Spleen (tissue), 7 donors: ENCODE results near the gene DAPK1.

Experiments
- CTCF ChIP-seq, 11 experiments: fragments of 200-600 bp in 7 of 11; fragments of 450-650 bp in 4 of 11; sonication (generic) in 4 of 11; IDR thresholded peaks in 8 of 11; conservative IDR thresholded peaks in 3 of 11; 1 replicate in 7 of 11; 2 replicates in 4 of 11; pipeline versions ENCODE4 v1.4.0 to v1.8.0; 2016 to 2021; ENCODE audit warnings: antibody characterized with exemption in 11 of 11, inconsistent platforms in 4 of 11, mild to moderate bottlenecking in 1 of 11
- POLR2A ChIP-seq, 3 donors: fragments of 450-650 bp; IDR thresholded peaks; one replicate each; pipeline ENCODE4 v1.5.1; 2017; ENCODE audit warnings: antibody characterized with exemption in 3 of 3, mild to moderate bottlenecking in 1 of 3
- POLR2AphosphoS5 ChIP-seq, 3 donors: sonication (generic); formaldehyde crosslinking; IDR thresholded peaks; one replicate each; pipeline ENCODE4 v1.5.1; 2017; ENCODE audit warnings: antibody characterized with exemption in 3 of 3
- donor health status: DM: no; HTN: no; CAD: no; lungs with moderate emphysema.
- donor health status: DM: no; HTN: no; CAD: no.
- donor health status: DM: no; HTN: no; CAD: no.

DNA sequence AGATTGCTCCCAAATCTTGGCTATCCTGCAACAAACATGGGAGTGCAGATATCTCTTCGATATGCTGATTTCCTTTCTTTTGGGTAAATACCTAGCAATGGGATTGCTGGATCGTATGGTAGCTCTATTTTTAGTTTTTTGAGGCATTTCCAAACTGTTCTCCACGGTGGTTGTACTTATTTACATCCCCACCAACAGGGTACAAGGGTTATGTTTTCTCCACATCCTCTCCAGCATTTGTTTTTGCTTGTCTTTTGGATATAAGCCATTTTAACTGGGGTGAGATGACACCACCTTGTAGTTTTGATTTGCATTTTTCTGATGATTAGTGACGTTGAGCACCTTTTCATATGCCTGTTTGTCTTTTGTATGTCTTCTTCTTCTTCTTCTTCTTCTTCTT is 248.5 kb downstream of the DAPK1 start:
- TF ChIP-seq CTCF (IDR thresholded peaks at IDR 0.05 in 8 of 11, conservative IDR thresholded peaks at IDR 0.05 in 3 of 11) (no peak), POLR2AphosphoS5 (IDR thresholded peaks at IDR 0.05) (no peak), POLR2A (IDR thresholded peaks at IDR 0.05) (no peak)
